Bronchial smooth muscle cell (primary cell): ENCODE measurements around the gene OR5T3. TPM values are rescaled to one million over a fixed set of nuclear protein-coding genes. Genes with fewer than 3 reads are reported as not detected.

Source experiments
- total RNA-seq: library from RNA; depleted of rRNA; stranded (reverse); fragments of >200 nt; gene quantifications from 2 replicates; pipeline ENCODE4 v1.2.1, GENCODE V29; 2014

OR5T3 gene
- not detected in 2 replicates for total RNA-seq

GRCh38 chr11:56251954-56252353 lies at the start of gene OR5T3:
TSS of gene OR5T3 (plus strand) at chr11:56252254. CDS start at chr11:56252254, 0 bp downstream.

GRCh38 chr11:56234155-56234554 lies 17.9 kb upstream of the OR5T3 start, which contains the start of gene OR5T2:
TSS of gene OR5T2 (minus strand) at chr11:56234255. CDS start at chr11:56233062, 1,193 bp downstream.

GRCh38 chr11:56273854-56274253 lies 21.8 kb downstream of the OR5T3 start, which contains the start of gene OR5T1:
TSS of gene OR5T1 (plus strand) at chr11:56274154. CDS start at chr11:56275639, 1,485 bp downstream.

GRCh38 chr11:56292154-56292553 lies 40.1 kb downstream of the OR5T3 start, which contains the start of gene OR8H1:
TSS of gene OR8H1 (minus strand) at chr11:56292254. CDS start at chr11:56291062, 1,192 bp downstream.

Other genes with a start within 250 kb of the OR5T3 start
- not detected in 2 replicates for gene OR5AS1, start 224.6 kb upstream of the OR5T3 start, total RNA-seq
- not detected in 2 replicates for gene OR8I2, start 158.9 kb upstream of the OR5T3 start, total RNA-seq
- gene OR8H2, start 148.6 kb upstream of the OR5T3 start, total RNA-seq = not detected in 2 replicates
- gene OR8H3, start 129.9 kb upstream of the OR5T3 start, total RNA-seq = not detected in 2 replicates
- not detected in 2 replicates for gene OR8J3, start 112.1 kb upstream of the OR5T3 start, total RNA-seq
- not detected in 2 replicates for gene OR8K5, start 91.9 kb upstream of the OR5T3 start, total RNA-seq
- not detected in 2 replicates for gene OR5J2, start 75.6 kb upstream of the OR5T3 start, total RNA-seq
- not detected in 2 replicates for gene OR5T2, start 18.0 kb upstream of the OR5T3 start, total RNA-seq
- not detected in 2 replicates for gene OR5T1, start 21.9 kb downstream of the OR5T3 start, total RNA-seq
- gene OR8H1, start 40.0 kb downstream of the OR5T3 start, total RNA-seq = not detected in 2 replicates
- not detected in 2 replicates for gene OR8K3, start 62.9 kb downstream of the OR5T3 start, total RNA-seq
- not detected in 2 replicates for gene OR8K1, start 93.8 kb downstream of the OR5T3 start, total RNA-seq
- not detected in 2 replicates for gene OR8J1, start 102.0 kb downstream of the OR5T3 start, total RNA-seq
- not detected in 2 replicates for gene OR8U1, start 123.4 kb downstream of the OR5T3 start, total RNA-seq
- gene OR5AL1, start 160.4 kb downstream of the OR5T3 start, total RNA-seq = not detected in 2 replicates
- gene OR5M3, start 221.1 kb downstream of the OR5T3 start, total RNA-seq = not detected in 2 replicates
- gene OR5M8, start 239.1 kb downstream of the OR5T3 start, total RNA-seq = not detected in 2 replicates